Umbilical cord (tissue), 2 donors: ENCODE measurements around the gene IRAK3. TPM values are rescaled to one million over a fixed set of nuclear protein-coding genes. Genes with fewer than 3 reads are reported as not detected.
"Not testable (repeated sequence)": the region's sequence is repeated elsewhere in the genome, so short reads cannot be mapped to it uniquely, and the experiment has no call there.

Experiments used
- DNase-seq: peaks from one replicate; pipeline ENCODE4 v3.0.0-alpha.2; 2015; ENCODE audit warnings: low spot score
- total RNA-seq: library from RNA; depleted of rRNA; stranded (reverse); fragments of >200 nt; gene quantifications from one replicate; pipeline ENCODE4 v1.2.3, GENCODE V29; 2014; ENCODE audit warnings: low replicate concordance; ENCODE audit not compliant: insufficient read depth

Gene IRAK3
- total RNA-seq, 1 donor from 2014 or later, result 21.9 TPM

DNA sequence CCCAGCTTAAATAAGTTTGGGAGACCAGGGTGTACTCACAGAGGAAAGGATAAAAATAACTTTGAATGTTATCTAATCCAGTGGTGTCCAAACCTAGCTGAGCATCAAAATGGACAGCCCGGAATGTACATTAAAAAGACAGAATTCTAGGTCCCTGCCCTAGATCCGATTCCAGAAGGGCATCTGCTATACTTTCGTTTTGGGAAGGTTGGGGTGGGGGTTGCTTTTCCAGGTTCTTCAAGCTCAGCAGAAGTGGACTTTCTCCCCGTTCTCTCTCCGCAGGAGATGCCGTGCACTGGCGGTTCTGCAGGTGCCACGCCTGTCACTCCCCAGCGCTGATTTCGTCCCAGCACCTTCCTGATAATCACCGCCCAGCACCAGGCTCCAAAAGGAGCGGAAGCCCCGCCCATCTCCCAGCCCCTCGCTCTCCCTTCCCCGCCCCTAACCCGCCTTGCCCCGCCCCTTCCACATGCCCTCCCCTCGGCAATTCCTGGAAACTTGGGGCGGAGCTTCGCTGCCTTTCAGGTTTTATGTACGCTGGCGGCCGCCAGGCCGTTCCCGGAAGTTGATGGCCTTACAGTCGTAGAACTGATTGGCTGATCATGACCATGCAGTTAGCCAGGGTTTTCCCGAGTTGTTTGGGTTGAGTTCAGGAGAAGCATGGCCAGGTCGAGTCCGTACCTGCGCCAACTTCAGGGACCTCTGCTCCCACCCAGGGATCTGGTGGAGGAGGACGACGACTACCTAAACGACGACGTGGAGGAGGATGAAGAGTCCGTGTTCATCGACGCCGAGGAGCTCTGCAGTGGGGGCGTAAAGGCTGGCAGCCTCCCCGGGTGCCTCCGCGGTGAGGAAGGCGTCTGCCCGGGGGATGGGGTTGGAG, 113.2 kb downstream of the IRAK3 start, which contains the start of gene HELB:
Gene HELB (plus strand): TSS at position 550 of the 883 bp plus-strand sequence. CDS start 111 bp downstream, at position 661.
- DNase-seq, result peak; percentile 99

DNA sequence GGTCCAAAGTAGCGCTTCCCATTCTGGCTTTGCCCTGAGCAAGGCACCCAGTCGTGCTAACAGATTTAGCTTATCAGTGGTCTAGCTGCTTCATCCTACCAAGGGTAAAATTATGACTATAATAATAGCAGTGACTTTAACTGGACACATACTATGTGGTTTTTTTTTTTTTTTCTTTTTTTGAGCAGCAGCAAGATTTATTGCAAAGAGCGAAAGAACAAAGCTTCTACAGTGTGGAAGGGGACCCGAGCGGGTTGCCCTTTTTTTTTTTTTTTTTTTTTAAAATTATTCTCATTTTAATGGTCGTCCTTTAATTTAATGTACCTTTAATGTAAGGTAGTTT, 113.8 kb downstream of the IRAK3 start:
- no peak for DNase-seq

DNA sequence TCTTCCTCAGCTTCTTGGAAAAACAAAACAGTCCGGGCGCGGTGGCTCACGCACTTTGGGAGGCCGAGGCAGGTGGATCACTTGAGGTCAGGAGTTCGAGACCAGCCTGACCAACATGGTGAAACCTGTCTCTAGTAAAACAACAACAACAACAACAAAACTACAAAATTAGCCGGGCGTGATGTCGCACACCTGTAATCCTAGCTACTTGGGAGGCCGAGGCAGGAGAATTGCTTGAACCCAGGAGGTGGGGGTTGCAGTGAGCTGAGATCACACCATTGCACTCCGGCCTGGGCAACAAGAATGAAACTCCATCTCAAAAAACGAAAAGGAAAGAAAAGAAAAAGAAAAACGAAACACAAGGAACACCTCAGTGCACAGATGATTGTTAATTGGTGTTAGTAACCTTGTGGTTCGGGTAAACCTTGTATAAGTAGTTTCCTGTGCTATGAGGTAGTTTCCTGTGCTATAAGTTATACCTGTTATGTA, 114.3 kb downstream of the IRAK3 start:
- not testable (repeated sequence) for DNase-seq

Other genes with a start within 250 kb of the IRAK3 start
- gene LLPH, start 58.5 kb upstream of the IRAK3 start, total RNA-seq, result 5.5 TPM
- 108 TPM for gene TMBIM4, start 19.2 kb upstream of the IRAK3 start, total RNA-seq
- gene HELB, start 113.3 kb downstream of the IRAK3 start, total RNA-seq, result 6.0 TPM